CD4-positive, alpha-beta T cell treated with Interleukin-4 for 1 hour (primary cell): Measurements from ENCODE around the gene KLRC4.
"Not testable (repeated sequence)": the region's sequence is repeated elsewhere in the genome, so short reads cannot be mapped to it uniquely, and the experiment has no call there.

Source experiments
- DNase-seq, 2 donors: peaks; one replicate each; pipeline ENCODE4 v3.0.0-alpha.2; 2020 to 2022

The KLRC4 gene

GRCh38 chr12:10396176-10396575 lies 13.4 kb downstream of the KLRC4 start:
- not testable (repeated sequence) for DNase-seq

GRCh38 chr12:10395390-10395998 lies 14.1 kb downstream of the KLRC4 start:
- DNase-seq = peak; percentile 56 to 85

GRCh38 chr12:10394531-10395152 lies 14.9 kb downstream of the KLRC4 start:
- peak; percentile 76 to 80 for DNase-seq

- DNase-seq = no peak
Observed at GRCh38 chr12:10393291-10393690, 16.3 kb downstream of the KLRC4 start.

- peak; percentile 71 to 72 for DNase-seq
Observed at GRCh38 chr12:10392394-10392930, 17.1 kb downstream of the KLRC4 start.

- DNase-seq = not testable (repeated sequence)
Observed at GRCh38 chr12:10390991-10391390, 18.6 kb downstream of the KLRC4 start.

GRCh38 chr12:10389904-10390303 lies 19.7 kb downstream of the KLRC4 start, which contains the start of gene KLRK1:
Gene KLRK1 (minus strand): TSS chr12:10390041. CDS start chr12:10388810, 1,231 bp downstream.
- DNase-seq = peak in 1 of 2 donors; percentile 57

- DNase-seq = peak in 1 of 2 donors; percentile 51
Observed at GRCh38 chr12:10388624-10389413, 20.7 kb downstream of the KLRC4 start.

GRCh38 chr12:10387498-10387897 lies 22.1 kb downstream of the KLRC4 start:
- peak in 1 of 2 donors; percentile 23 for DNase-seq

- DNase-seq = no peak
Observed at GRCh38 chr12:10386857-10387256, 22.7 kb downstream of the KLRC4 start.

- DNase-seq = no peak
Observed at GRCh38 chr12:10385166-10385613, 24.4 kb downstream of the KLRC4 start.

GRCh38 chr12:10384191-10384590 lies 25.4 kb downstream of the KLRC4 start:
- no peak for DNase-seq

- DNase-seq = no peak
Observed at GRCh38 chr12:10381928-10382628, 27.5 kb downstream of the KLRC4 start.

- DNase-seq = not testable (repeated sequence)
Observed at GRCh38 chr12:10378737-10379136, 30.8 kb downstream of the KLRC4 start.

- DNase-seq = no peak
Observed at GRCh38 chr12:10374624-10375018, 34.9 kb downstream of the KLRC4 start.

- peak in 1 of 2 donors; percentile 28 for DNase-seq
Observed at GRCh38 chr12:10372559-10372958, 37.0 kb downstream of the KLRC4 start.

GRCh38 chr12:10371893-10372535 lies 37.5 kb downstream of the KLRC4 start:
- not testable (repeated sequence) for DNase-seq

- DNase-seq = peak in 1 of 2 donors; percentile 48
Observed at GRCh38 chr12:10369557-10370415, 39.8 kb downstream of the KLRC4 start.

GRCh38 chr12:10368206-10369171 lies 41.1 kb downstream of the KLRC4 start:
- DNase-seq = no peak

- DNase-seq = not testable (repeated sequence)
Observed at GRCh38 chr12:10367714-10368113, 41.8 kb downstream of the KLRC4 start.
